Endothelial cell (in vitro differentiated cells): ENCODE measurements around the gene FBXW8. TPM values are rescaled to one million over a fixed set of nuclear protein-coding genes. Genes with fewer than 3 reads are reported as not detected.

Source experiments
- DNase-seq: peaks from one replicate; pipeline ENCODE4 v3.0.0; 2021; ENCODE audit warnings: low spot score
- H3K27ac Mint-ChIP-seq: one replicate; pipeline ENCODE4 v1.8.0; 2021; ENCODE audit warnings: mixed read lengths, inconsistent platforms; ENCODE audit not compliant: unreplicated experiment
- H3K27me3 Mint-ChIP-seq: one replicate; pipeline ENCODE4 v1.8.0; 2021; ENCODE audit warnings: mild to moderate bottlenecking, moderate library complexity, mixed read lengths, inconsistent platforms; ENCODE audit not compliant: unreplicated experiment
- H3K36me3 Mint-ChIP-seq: one replicate; pipeline ENCODE4 v1.8.0; 2021; ENCODE audit warnings: mild to moderate bottlenecking, low read depth, mixed read lengths, inconsistent platforms; ENCODE audit not compliant: unreplicated experiment
- H3K4me1 Mint-ChIP-seq: one replicate; pipeline ENCODE4 v1.8.0; 2021; ENCODE audit warnings: mild to moderate bottlenecking, mixed read lengths, inconsistent platforms; ENCODE audit not compliant: unreplicated experiment
- H3K4me3 Mint-ChIP-seq: one replicate; pipeline ENCODE4 v1.8.0; 2021; ENCODE audit warnings: mild to moderate bottlenecking, mixed read lengths, inconsistent platforms; ENCODE audit not compliant: unreplicated experiment
- H3K9me3 Mint-ChIP-seq: one replicate; pipeline ENCODE4 v1.8.0; 2021; ENCODE audit warnings: mixed read lengths, inconsistent platforms; ENCODE audit not compliant: unreplicated experiment
- CTCF ChIP-seq: fragments of 200-600 bp; sonication (generic); IDR thresholded peaks from one replicate; pipeline ENCODE4 v1.5.0; 2021; ENCODE audit warnings: antibody characterized with exemption; ENCODE audit not compliant: unreplicated experiment
- total RNA-seq: library from RNA; stranded (reverse); fragmentation: NEBNext Ultra II Directional; extraction: Animal tissue kit (Norgen Biotek cat#: 25700); gene quantifications from one replicate; pipeline ENCODE4 v1.2.1, GENCODE V29; 2021; ENCODE audit not compliant: unreplicated experiment

Gene FBXW8
- total RNA-seq, 1 donor from 2014 or later = 17.8 TPM

- no peak for DNase-seq
- H3K9me3 Mint-ChIP-seq = no peaks in the 10 kb centered on the region
- no peak overlapping the region for H3K4me3 Mint-ChIP-seq
- no peak overlapping the region for H3K27ac Mint-ChIP-seq
- no peaks in the 10 kb centered on the region for H3K36me3 Mint-ChIP-seq
- H3K27me3 Mint-ChIP-seq = peaks cover 9% of the 10 kb centered on the region
- no peak for TF ChIP-seq CTCF
- peaks cover 4% of the 10 kb centered on the region for H3K4me1 Mint-ChIP-seq
Observed at GRCh38 chr12:116885491-116885890, 25.3 kb upstream of the FBXW8 start.

GRCh38 chr12:116887244-116887643 lies 23.5 kb upstream of the FBXW8 start:
- TF ChIP-seq CTCF = no peak
- Mint-ChIP-seq H3K4me3 (no peak overlapping the region), H3K27me3 (peaks cover 3% of the 10 kb centered on the region), H3K27ac (no peak overlapping the region), H3K36me3 (no peaks in the 10 kb centered on the region), H3K9me3 (no peaks in the 10 kb centered on the region), H3K4me1 (no peaks in the 10 kb centered on the region)
- DNase-seq = no peak

GRCh38 chr12:116887897-116888296 lies 22.9 kb upstream of the FBXW8 start:
- H3K36me3 Mint-ChIP-seq = no peaks in the 10 kb centered on the region
- peaks cover 1% of the 10 kb centered on the region for H3K27me3 Mint-ChIP-seq

GRCh38 chr12:116890330-116890729 lies 20.4 kb upstream of the FBXW8 start:
- H3K27me3 Mint-ChIP-seq = peaks cover 1% of the 10 kb centered on the region
- no peaks in the 10 kb centered on the region for H3K9me3 Mint-ChIP-seq
- no peak for DNase-seq
- no peak overlapping the region for H3K27ac Mint-ChIP-seq
- TF ChIP-seq CTCF = no peak
- no peaks in the 10 kb centered on the region for H3K36me3 Mint-ChIP-seq
- no peak overlapping the region for H3K4me3 Mint-ChIP-seq
- no peaks in the 10 kb centered on the region for H3K4me1 Mint-ChIP-seq

More at GRCh38 chr12:116887897-116888296, 22.9 kb upstream of the FBXW8 start:
- Mint-ChIP-seq H3K4me1 (no peaks in the 10 kb centered on the region), H3K27ac (no peak overlapping the region), H3K9me3 (no peaks in the 10 kb centered on the region), H3K4me3 (no peak overlapping the region)
- DNase-seq = no peak
- TF ChIP-seq CTCF = no peak

GRCh38 chr12:116891019-116891418 lies 19.7 kb upstream of the FBXW8 start:
- H3K36me3 Mint-ChIP-seq = no peaks in the 10 kb centered on the region
- H3K4me1 Mint-ChIP-seq = no peaks in the 10 kb centered on the region

More at GRCh38 chr12:116891019-116891418, 19.7 kb upstream of the FBXW8 start:
- TF ChIP-seq CTCF = no peak
- H3K27ac Mint-ChIP-seq = no peak overlapping the region
- no peaks in the 10 kb centered on the region for H3K9me3 Mint-ChIP-seq
- H3K27me3 Mint-ChIP-seq = peaks cover 1% of the 10 kb centered on the region
- no peak overlapping the region for H3K4me3 Mint-ChIP-seq
- DNase-seq = no peak
